Keratinocyte (primary cell): ENCODE measurements around the gene ARHGAP32.

Source experiments
- CTCF ChIP-seq, 3 experiments: IDR thresholded peaks in 1 of 3; conservative IDR thresholded peaks in 1 of 3; optimal IDR thresholded peaks in 1 of 3; 2 replicates in 2 of 3; 3 replicates in 1 of 3; pipeline versions ENCODE3 to v1.5.1; 2011; ENCODE audit warnings: low read length in 3 of 3, mild to moderate bottlenecking in 3 of 3, moderate library complexity in 2 of 3, control low read depth in 1 of 3, inconsistent platforms in 1 of 3; ENCODE audit not compliant: insufficient read depth in 2 of 3; ENCODE audit errors: extremely low read depth in 1 of 3
- EZH2 ChIP-seq: IDR thresholded peaks from one replicate; pipeline ENCODE4 v1.6.1; 2012; ENCODE audit warnings: inconsistent platforms, mild to moderate bottlenecking, low read length, moderate library complexity

- TF ChIP-seq CTCF (optimal IDR thresholded peaks at IDR 0.05 in 1 of 3, IDR thresholded peaks at IDR 0.05 in 1 of 3, conservative IDR thresholded peaks at IDR 0.05 in 1 of 3; ENCODE audit: extremely low read depth in 1 of 3, insufficient read depth in 2 of 3, low read length in 3 of 3) (no peak), EZH2 (no peak)
These were observed 476 bp downstream of the ARHGAP32 start for GRCh38 chr11:129191649-129192048.
